Choroid plexus epithelial cell (primary cell): ENCODE measurements around the gene UTY.
"Not testable (repeated sequence)": the region's sequence is repeated elsewhere in the genome, so short reads cannot be mapped to it uniquely, and the experiment has no call there.

Experiments used
- DNase-seq: peaks from one replicate; pipeline ENCODE4 v3.0.0-alpha.2; 2010; ENCODE audit warnings: low read depth
- H3K4me3 ChIP-seq: 2 replicates; pipeline ENCODE4 v1.5.1; 2011; ENCODE audit warnings: low read depth, mild to moderate bottlenecking, control low read depth, low read length, moderate library complexity
- CTCF ChIP-seq: conservative IDR thresholded peaks from 2 replicates; pipeline ENCODE4 v1.5.1; 2011; ENCODE audit warnings: low read depth, mild to moderate bottlenecking, control low read depth, inconsistent platforms, low read length, moderate library complexity

Gene UTY

GRCh38 chrY:13279561-13279960 is 200.3 kb downstream of the UTY start:
- DNase-seq, result peak; percentile 9
- TF ChIP-seq CTCF, result no peak
- no peak overlapping the region for H3K4me3 ChIP-seq

GRCh38 chrY:13271706-13272105 is 208.1 kb downstream of the UTY start:
- no peak overlapping the region for H3K4me3 ChIP-seq
- no peak for TF ChIP-seq CTCF
- DNase-seq, result no peak

GRCh38 chrY:13253941-13254440 is 225.8 kb downstream of the UTY start:
- not testable (repeated sequence) for DNase-seq, H3K4me3 ChIP-seq

GRCh38 chrY:13250421-13250820 is 229.4 kb downstream of the UTY start:
- TF ChIP-seq CTCF, result no peak
- no peak overlapping the region for H3K4me3 ChIP-seq
- no peak for DNase-seq

- H3K4me3 ChIP-seq, result no peak overlapping the region
- TF ChIP-seq CTCF, result no peak
- no peak for DNase-seq
Measured at GRCh38 chrY:13243716-13244115, 236.1 kb downstream of the UTY start.

GRCh38 chrY:13233901-13234300 is 245.9 kb downstream of the UTY start:
- peak; percentile 56 for DNase-seq
- no peak overlapping the region for H3K4me3 ChIP-seq
- no peak for TF ChIP-seq CTCF

- no peak overlapping the region for H3K4me3 ChIP-seq
- DNase-seq, result no peak
- no peak for TF ChIP-seq CTCF
Measured at GRCh38 chrY:13233118-13233517, 246.7 kb downstream of the UTY start.
